Measurements from ENCODE around the gene DNAJC3.
"Not testable (repeated sequence)": the region's sequence is repeated elsewhere in the genome, so short reads cannot be mapped to it uniquely, and the experiment has no call there.

DNAJC3 gene

GRCh38 chr13:95707035-95707434 is 30.1 kb downstream of the DNAJC3 start:
- DNase-seq (ENCODE audit: low read depth), result no peak
- TF ChIP-seq CTCF (conservative IDR thresholded peaks at IDR 0.05; ENCODE audit: low read depth, low read length), result no peak

GRCh38 chr13:95707442-95708390 is 30.8 kb downstream of the DNAJC3 start:
- no peak overlapping the region for H3K4me3 ChIP-seq (ENCODE audit: low read length)
- no peak for TF ChIP-seq CTCF (conservative IDR thresholded peaks at IDR 0.05; ENCODE audit: low read depth, low read length)
- DNase-seq (ENCODE audit: low read depth), result no peak

More at GRCh38 chr13:95707035-95707434, 30.1 kb downstream of the DNAJC3 start:
- H3K4me3 ChIP-seq (ENCODE audit: low read length), result no peak overlapping the region

- no peak overlapping the region for H3K4me3 ChIP-seq (ENCODE audit: low read length)
- no peak for DNase-seq (ENCODE audit: low read depth)
- no peak for TF ChIP-seq CTCF (conservative IDR thresholded peaks at IDR 0.05; ENCODE audit: low read depth, low read length)
These were observed 31.4 kb downstream of the DNAJC3 start for GRCh38 chr13:95708391-95708774.

- H3K4me3 ChIP-seq (ENCODE audit: low read length), result no peak overlapping the region
- no peak for DNase-seq (ENCODE audit: low read depth)
- no peak for TF ChIP-seq CTCF (conservative IDR thresholded peaks at IDR 0.05; ENCODE audit: low read depth, low read length)
These were observed 32.0 kb downstream of the DNAJC3 start for GRCh38 chr13:95708811-95709500.

GRCh38 chr13:95710313-95710712 is 33.4 kb downstream of the DNAJC3 start:
- DNase-seq (ENCODE audit: low read depth), result no peak
- H3K4me3 ChIP-seq (ENCODE audit: low read length), result no peak overlapping the region
- TF ChIP-seq CTCF (conservative IDR thresholded peaks at IDR 0.05; ENCODE audit: low read depth, low read length), result no peak

- H3K4me3 ChIP-seq (ENCODE audit: low read length); DNase-seq (ENCODE audit: low read depth): not testable (repeated sequence)
These were observed 35.9 kb downstream of the DNAJC3 start for GRCh38 chr13:95712846-95713245.

GRCh38 chr13:95713651-95714050 is 36.7 kb downstream of the DNAJC3 start:
- TF ChIP-seq CTCF (conservative IDR thresholded peaks at IDR 0.05; ENCODE audit: low read depth, low read length), result no peak
- DNase-seq (ENCODE audit: low read depth), result no peak
- no peak overlapping the region for H3K4me3 ChIP-seq (ENCODE audit: low read length)

Data from retinal pigment epithelial cell (primary cell).